AG04450 (cell line): ENCODE results near the gene SSTR3. TPM values are rescaled to one million over a fixed set of nuclear protein-coding genes. Genes with fewer than 3 reads are reported as not detected.

ENCODE experiments used
- CTCF ChIA-PET: fragments of 300-600, 350-600 bp; formaldehyde crosslinking; extraction: SDS; loops from one replicate; lab custom pipeline; 2022; ENCODE audit warnings: antibody characterized with exemption, inconsistent platforms; lab: Charles Lee
- POLR2A ChIA-PET: fragments of 350-600 bp; formaldehyde crosslinking; extraction: SDS; loops from one replicate; lab custom pipeline; 2021; ENCODE audit warnings: antibody characterized with exemption, inconsistent platforms; lab: Yijun Ruan, JAX
- DNase-seq: peaks from one replicate; pipeline ENCODE4 v3.0.0-alpha.2; 2011; ENCODE audit warnings: low read depth, low spot score
- H3K27ac ChIP-seq: one replicate; pipeline ENCODE4 v1.5.1; 2012; ENCODE audit warnings: low read depth, low read length, control low read depth
- H3K27me3 ChIP-seq: one replicate; pipeline ENCODE4 v1.6.0; 2012; ENCODE audit warnings: low read length; ENCODE audit not compliant: control insufficient read depth, insufficient read depth
- H3K4me3 ChIP-seq: 2 replicates; pipeline ENCODE4 v1.5.1; 2011; ENCODE audit warnings: mild to moderate bottlenecking, low read depth, low read length, control low read depth
- H3K9me3 ChIP-seq: 2 replicates; pipeline ENCODE4 v1.5.1; 2012; ENCODE audit warnings: low read length; ENCODE audit not compliant: control insufficient read depth, insufficient read depth
- polyA plus RNA-seq: library from polyadenylated mRNA; depleted of rRNA; stranded (reverse); fragments of >200 nt; gene quantifications from 2 replicates; pipeline ENCODE4 v1.2.3, GENCODE V29; 2011
- TF ChIP-seq, protein P1 (sequence below): IDR thresholded peaks from 2 replicates; pipeline ENCODE4 v1.5.1; 2011; ENCODE audit warnings: low read depth, low read length, control low read depth, inconsistent platforms

Gene SSTR3
- polyA plus RNA-seq, 1 experiment, result 0.06 TPM

- no peak for DNase-seq
- TF ChIP-seq, protein P1, sequence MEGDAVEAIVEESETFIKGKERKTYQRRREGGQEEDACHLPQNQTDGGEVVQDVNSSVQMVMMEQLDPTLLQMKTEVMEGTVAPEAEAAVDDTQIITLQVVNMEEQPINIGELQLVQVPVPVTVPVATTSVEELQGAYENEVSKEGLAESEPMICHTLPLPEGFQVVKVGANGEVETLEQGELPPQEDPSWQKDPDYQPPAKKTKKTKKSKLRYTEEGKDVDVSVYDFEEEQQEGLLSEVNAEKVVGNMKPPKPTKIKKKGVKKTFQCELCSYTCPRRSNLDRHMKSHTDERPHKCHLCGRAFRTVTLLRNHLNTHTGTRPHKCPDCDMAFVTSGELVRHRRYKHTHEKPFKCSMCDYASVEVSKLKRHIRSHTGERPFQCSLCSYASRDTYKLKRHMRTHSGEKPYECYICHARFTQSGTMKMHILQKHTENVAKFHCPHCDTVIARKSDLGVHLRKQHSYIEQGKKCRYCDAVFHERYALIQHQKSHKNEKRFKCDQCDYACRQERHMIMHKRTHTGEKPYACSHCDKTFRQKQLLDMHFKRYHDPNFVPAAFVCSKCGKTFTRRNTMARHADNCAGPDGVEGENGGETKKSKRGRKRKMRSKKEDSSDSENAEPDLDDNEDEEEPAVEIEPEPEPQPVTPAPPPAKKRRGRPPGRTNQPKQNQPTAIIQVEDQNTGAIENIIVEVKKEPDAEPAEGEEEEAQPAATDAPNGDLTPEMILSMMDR, result no peak
- no peaks in the 10 kb centered on the region for H3K27me3 ChIP-seq
- H3K27ac ChIP-seq, result no peak overlapping the region
- H3K9me3 ChIP-seq, result no peaks in the 10 kb centered on the region; the same call in 1 of the 2 replicates
- H3K4me3 ChIP-seq, result no peak overlapping the region
- ChIA-PET CTCF (interaction anchor here (4.5 kb wide), 1 partner anchor 12 kb away, joined by 31 read pairs; no protein-coding TSS in a partner anchor), POLR2A (no interaction called here)
These were observed 36.0 kb upstream of the SSTR3 start for GRCh38 chr22:37248251-37248650.

GRCh38 chr22:37245740-37246139, 33.5 kb upstream of the SSTR3 start:
- TF ChIP-seq, protein P1, result no peak
- DNase-seq, result no peak
- H3K27me3 ChIP-seq, result no peaks in the 10 kb centered on the region
- H3K9me3 ChIP-seq, result no peaks in the 10 kb centered on the region; the same call in 1 of the 2 replicates
- POLR2A ChIA-PET, result interaction anchor here (0.5 kb wide), 1 partner anchor 200 kb away, joined by 7 read pairs; no protein-coding TSS in a partner anchor
- no peak overlapping the region for H3K4me3 ChIP-seq
- no peak overlapping the region for H3K27ac ChIP-seq
- CTCF ChIA-PET, result interaction anchor here (6.1 kb wide), 1 partner anchor 14 kb away, joined by 50 read pairs; no protein-coding TSS in a partner anchor

DNA sequence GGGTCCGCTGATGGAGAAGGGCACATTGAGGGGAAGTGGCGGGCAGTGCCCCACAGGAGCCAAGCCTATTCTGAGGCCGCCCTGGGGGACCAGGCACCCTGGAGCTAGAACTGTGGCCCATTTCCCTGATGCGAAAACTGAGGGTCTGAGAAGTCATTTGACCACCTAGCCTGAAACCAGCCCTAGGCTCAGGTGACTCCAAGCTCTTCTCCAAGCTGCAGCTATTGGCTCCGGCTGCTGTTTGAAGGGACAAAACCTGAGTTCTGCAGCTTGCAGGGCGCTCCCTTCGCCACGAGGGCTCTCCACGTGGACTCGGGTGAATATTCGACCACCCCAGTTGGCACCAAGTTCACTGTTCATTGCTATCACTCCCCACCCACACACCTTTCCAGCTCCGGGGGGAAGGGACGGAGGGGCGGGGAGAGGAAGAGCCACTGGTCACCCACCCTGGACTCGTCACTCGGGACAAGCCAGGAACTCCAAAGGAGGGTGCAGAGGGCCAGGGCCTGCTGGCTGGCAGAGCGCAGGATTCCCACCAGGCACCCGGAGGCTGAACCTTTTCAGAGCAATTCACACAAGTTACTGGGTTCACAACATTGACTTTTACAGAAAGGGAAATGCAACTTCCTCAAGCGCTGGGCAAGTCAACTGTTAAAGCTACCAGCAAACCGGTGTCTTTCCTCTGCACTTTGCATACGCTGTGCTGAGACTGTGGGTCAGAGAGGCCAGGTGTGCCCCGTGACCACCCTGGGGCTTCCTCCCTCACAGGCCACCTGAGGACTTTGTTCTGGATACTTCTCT, 32.8 kb upstream of the SSTR3 start:
- Histone ChIP-seq H3K4me3 (no peak overlapping the region), H3K27me3 (no peaks in the 10 kb centered on the region), H3K9me3 (no peaks in the 10 kb centered on the region; the same call in 1 of the 2 replicates), H3K27ac (no peak overlapping the region)
- no peak for DNase-seq
- ChIA-PET CTCF (interaction anchor here (6.1 kb wide), 1 partner anchor 15 kb away, joined by 50 read pairs; no protein-coding TSS in a partner anchor), POLR2A (interaction anchor here (0.6 to 1.0 kb wide), 2 partner anchors 14 to 16 kb away, joined by 3 read pairs; no protein-coding TSS in a partner anchor)
- TF ChIP-seq, protein P1, result no peak

GRCh38 chr22:37244114-37244921, 32.0 kb upstream of the SSTR3 start, which contains the start of gene RAC2:
TSS of gene RAC2 (minus strand) at chr22:37244269. CDS start at chr22:37244148, 121 bp downstream.
- Histone ChIP-seq H3K27me3 (no peaks in the 10 kb centered on the region), H3K27ac (no peak within 1 kb of the TSS), H3K9me3 (no peaks in the 10 kb centered on the region; the same call in 1 of the 2 replicates), H3K4me3 (peak within 1 kb of the TSS; percentile 60)
- ChIA-PET CTCF (interaction anchor here (0.9 to 6.1 kb wide), 2 partner anchors 15 to 16 kb away, joined by 3 to 50 read pairs; no protein-coding TSS in a partner anchor), POLR2A (interaction anchor here (0.6 to 1.0 kb wide), 2 partner anchors 13 to 15 kb away, joined by 3 read pairs; no protein-coding TSS in a partner anchor)
- TF ChIP-seq, protein P1, result no peak
- no peak for DNase-seq
